DND-41 (cell line): Measurements from ENCODE around the gene SMIM3.
"Not testable (repeated sequence)": the region's sequence is repeated elsewhere in the genome, so short reads cannot be mapped to it uniquely, and the experiment has no call there.

Source experiments
- ATAC-seq: fragments of 200-7000 bp; cut with Tn5 transposase; 3 replicates; pipeline ENCODE4 v1.9.1; 2021; ENCODE audit warnings: low read depth; ENCODE audit not compliant: insufficient read depth
- DNase-seq: peaks from one replicate; pipeline ENCODE4 v3.0.0-alpha.2; 2020
- H2AFZ ChIP-seq: 2 replicates; pipeline ENCODE4 v1.6.0; 2012; ENCODE audit warnings: low read depth, low read length
- H3K27ac ChIP-seq: 2 replicates; pipeline ENCODE4 v1.5.1; 2012; ENCODE audit warnings: low read length, inconsistent platforms
- H3K27me3 ChIP-seq: fragments of 200-600 bp; sonication (generic); 2 replicates; pipeline ENCODE4 v1.6.0; 2012; ENCODE audit warnings: low read length, mild to moderate bottlenecking, inconsistent platforms; ENCODE audit not compliant: insufficient read depth, poor library complexity
- H3K36me3 ChIP-seq: 2 replicates; pipeline ENCODE4 v1.5.1; 2012; ENCODE audit warnings: low read length, inconsistent platforms; ENCODE audit not compliant: insufficient read depth
- H3K4me1 ChIP-seq: 2 replicates; pipeline ENCODE4 v1.5.1; 2012; ENCODE audit warnings: mild to moderate bottlenecking, low read length; ENCODE audit not compliant: insufficient read depth
- H3K4me2 ChIP-seq: 2 replicates; pipeline ENCODE4 v1.6.0; 2012; ENCODE audit warnings: mild to moderate bottlenecking, moderate library complexity, low read length, inconsistent platforms; ENCODE audit not compliant: insufficient read depth
- H3K4me3 ChIP-seq, 2 experiments: fragments of 200-600 bp in 1 of 2; shearing (Covaris generic) in 1 of 2; 2 replicates each; pipeline ENCODE4 v1.5.1; 2012 to 2016; ENCODE audit warnings: inconsistent platforms in 2 of 2, low read length in 2 of 2, mild to moderate bottlenecking in 2 of 2, low read depth in 1 of 2, moderate library complexity in 1 of 2
- H3K79me2 ChIP-seq: 2 replicates; pipeline ENCODE4 v1.6.0; 2012; ENCODE audit warnings: low read length, inconsistent platforms; ENCODE audit not compliant: insufficient read depth
- H3K9ac ChIP-seq: 2 replicates; pipeline ENCODE4 v1.6.0; 2012; ENCODE audit warnings: low read depth, mild to moderate bottlenecking, inconsistent platforms, low read length, moderate library complexity
- H3K9me3 ChIP-seq: 2 replicates; pipeline ENCODE4 v1.5.1; 2012; ENCODE audit warnings: low read length, moderate library complexity, mild to moderate bottlenecking, inconsistent platforms; ENCODE audit not compliant: insufficient read depth, severe bottlenecking
- H4K20me1 ChIP-seq: 2 replicates; pipeline ENCODE4 v1.6.0; 2012; ENCODE audit warnings: low read length; ENCODE audit not compliant: insufficient read depth
- CTCF ChIP-seq: IDR thresholded peaks from 2 replicates; pipeline ENCODE4 v1.5.1; 2012; ENCODE audit warnings: borderline replicate concordance, low read length, moderate library complexity, mild to moderate bottlenecking; ENCODE audit not compliant: poor library complexity, severe bottlenecking; ENCODE audit errors: extremely low read depth
- EZH2 ChIP-seq: IDR thresholded peaks from 3 replicates; pipeline ENCODE4 v1.6.1; 2012; ENCODE audit warnings: borderline replicate concordance, low read depth, mild to moderate bottlenecking, moderate library complexity, low read length, inconsistent platforms; ENCODE audit not compliant: severe bottlenecking

The SMIM3 gene

DNA sequence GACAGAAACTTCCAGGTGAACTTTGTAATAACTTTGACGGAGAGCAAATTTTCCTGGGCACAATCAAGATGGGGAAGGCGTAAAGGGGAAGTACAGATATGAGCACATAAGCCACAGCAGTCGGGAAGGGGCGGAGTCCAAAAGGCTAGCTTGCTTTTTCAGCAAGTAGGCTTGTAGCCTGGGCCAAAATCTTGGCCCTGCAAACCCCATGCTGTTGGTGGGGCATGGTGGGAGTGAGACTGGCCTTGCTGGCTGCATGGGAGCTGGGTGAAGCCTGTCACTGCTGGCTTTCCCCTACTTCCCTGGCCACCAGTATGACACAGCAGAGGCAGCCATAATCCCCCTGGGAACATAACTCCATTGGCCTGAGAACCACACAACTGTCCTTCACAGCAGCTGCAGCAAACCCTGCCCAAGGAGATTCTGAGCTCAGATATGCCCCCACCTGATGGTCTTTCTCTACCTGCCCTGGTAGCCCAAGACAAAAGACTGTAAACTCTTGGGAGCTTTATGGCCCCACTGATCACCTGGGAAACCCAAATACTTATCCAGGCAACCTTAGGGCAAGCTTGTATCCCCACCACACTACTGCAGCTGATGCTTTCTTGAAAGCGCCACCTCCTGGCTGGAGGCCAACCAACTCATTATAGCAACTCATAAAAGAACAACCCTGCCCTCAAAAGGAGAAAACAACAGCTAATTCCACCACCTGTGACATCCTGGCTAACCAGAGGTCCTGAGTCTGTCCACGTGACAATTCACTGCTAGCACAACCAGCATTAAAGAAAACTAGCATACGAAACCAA is 43.8 kb upstream of the SMIM3 start:
- no peak overlapping the region for H3K27ac ChIP-seq
- no peak overlapping the region for H2AFZ ChIP-seq
- ATAC-seq = no peak
- peaks cover 56% of the 10 kb centered on the region for H3K79me2 ChIP-seq
- H3K9ac ChIP-seq = no peak overlapping the region
- no peak for DNase-seq
- H3K9me3 ChIP-seq = peaks cover 14% of the 10 kb centered on the region
- TF ChIP-seq CTCF = no peak
- no peak for TF ChIP-seq EZH2
- no peak overlapping the region for H3K4me3 ChIP-seq
- H3K27me3 ChIP-seq = no peaks in the 10 kb centered on the region
- H3K4me2 ChIP-seq = no peak overlapping the region
- peaks cover 6% of the 10 kb centered on the region; the same call in 1 of the 2 replicates for H4K20me1 ChIP-seq
- H3K36me3 ChIP-seq = peaks cover 80% of the 10 kb centered on the region
- no peaks in the 10 kb centered on the region for H3K4me1 ChIP-seq

GRCh38 chr5:150738862-150739261 is 39.7 kb upstream of the SMIM3 start:
- H3K9me3 ChIP-seq = peaks cover 14% of the 10 kb centered on the region
- no peaks in the 10 kb centered on the region for H3K4me1 ChIP-seq
- no peak overlapping the region for H3K9ac ChIP-seq
- TF ChIP-seq EZH2 = no peak
- no peak for TF ChIP-seq CTCF
- no peak overlapping the region for H3K4me2 ChIP-seq
- H3K79me2 ChIP-seq = peaks cover 85% of the 10 kb centered on the region
- DNase-seq (no peak), ATAC-seq (no peak)
- no peak overlapping the region for H3K4me3 ChIP-seq
- H3K27me3 ChIP-seq = no peaks in the 10 kb centered on the region
- H3K27ac ChIP-seq = no peak overlapping the region
- peaks cover 9% of the 10 kb centered on the region; the same call in 1 of the 2 replicates for H4K20me1 ChIP-seq
- peaks cover 68% of the 10 kb centered on the region for H3K36me3 ChIP-seq
- no peak overlapping the region for H2AFZ ChIP-seq

DNA sequence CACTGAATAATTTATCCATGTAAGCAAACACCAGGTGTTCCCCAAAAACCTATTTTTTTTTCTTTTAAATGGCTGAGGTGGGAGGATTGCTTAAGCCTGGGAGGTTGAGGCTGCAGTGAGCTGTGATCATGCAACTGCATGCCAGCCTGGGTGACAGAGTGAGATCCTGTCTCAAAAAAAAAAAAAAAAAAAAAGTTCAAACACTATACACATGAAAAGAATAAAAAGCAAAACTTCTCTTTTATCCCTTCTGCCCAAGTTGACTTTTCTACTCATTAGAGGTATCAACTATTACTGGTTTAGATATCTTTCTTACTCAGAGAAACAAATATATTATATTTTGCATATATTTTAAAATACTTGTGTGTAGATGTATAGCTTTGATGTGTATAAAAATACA is 37.6 kb upstream of the SMIM3 start:
- no peak overlapping the region for H3K4me2 ChIP-seq
- DNase-seq (no peak), ATAC-seq (no peak)
- H3K79me2 ChIP-seq = peaks cover 67% of the 10 kb centered on the region
- 0 out of 2 replicates have a peak, but pooled peaks cover 3% of the 10 kb centered on the region for H4K20me1 ChIP-seq
- no peak overlapping the region for H3K4me3 ChIP-seq
- H3K36me3 ChIP-seq = peaks cover 51% of the 10 kb centered on the region
- TF ChIP-seq EZH2 (no peak), CTCF (no peak)
- no peak overlapping the region for H3K27ac ChIP-seq
- no peak overlapping the region for H2AFZ ChIP-seq
- peaks cover 4% of the 10 kb centered on the region for H3K9me3 ChIP-seq
- no peaks in the 10 kb centered on the region for H3K4me1 ChIP-seq
- no peak overlapping the region for H3K9ac ChIP-seq
- no peaks in the 10 kb centered on the region for H3K27me3 ChIP-seq

DNA sequence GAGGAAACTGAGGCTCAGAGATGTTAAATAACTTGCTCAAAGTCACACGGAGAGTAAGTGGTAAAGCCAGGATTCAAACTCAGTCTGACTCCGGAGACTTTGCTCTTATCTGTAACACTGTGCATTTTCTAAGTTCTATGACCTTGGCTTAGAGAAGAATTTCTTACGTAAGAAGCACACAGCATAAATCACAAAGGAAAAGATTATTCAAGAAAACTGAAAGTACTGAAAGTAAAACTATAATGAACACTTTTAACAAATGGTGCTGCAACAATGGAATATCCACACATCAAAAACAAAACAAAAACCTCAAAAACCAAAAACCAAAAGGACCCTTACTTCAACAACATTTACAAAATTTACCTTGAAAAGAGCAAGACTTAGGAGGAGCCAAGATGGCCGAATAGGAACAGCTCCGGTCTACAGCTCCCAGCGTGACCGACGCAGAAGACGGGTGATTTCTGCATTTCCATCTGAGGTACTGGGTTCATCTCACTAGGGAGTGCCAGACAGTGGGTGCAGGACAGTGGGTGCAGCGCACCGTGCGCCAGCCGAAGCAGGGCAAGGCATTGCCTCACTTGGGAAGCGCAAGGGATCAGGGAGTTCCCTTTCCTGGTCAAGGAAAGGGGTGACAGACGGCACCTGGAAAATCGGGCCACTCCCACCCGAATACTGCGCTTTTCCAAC is 36.0 kb upstream of the SMIM3 start:
- H4K20me1 ChIP-seq, H2AFZ ChIP-seq, H3K9me3 ChIP-seq, DNase-seq, H3K4me1 ChIP-seq, H3K27me3 ChIP-seq, ATAC-seq, H3K27ac ChIP-seq, H3K9ac ChIP-seq, H3K4me2 ChIP-seq, H3K4me3 ChIP-seq: not testable (repeated sequence)
- peaks cover 35% of the 10 kb centered on the region for H3K36me3 ChIP-seq
- H3K79me2 ChIP-seq = peaks cover 53% of the 10 kb centered on the region

GRCh38 chr5:150743142-150743488 is 35.4 kb upstream of the SMIM3 start:
- DNase-seq = peak; percentile 26
- not testable (repeated sequence) for H3K27me3 ChIP-seq, H3K4me3 ChIP-seq, H4K20me1 ChIP-seq, H3K9me3 ChIP-seq, H3K27ac ChIP-seq, H3K4me1 ChIP-seq, H3K4me2 ChIP-seq, H2AFZ ChIP-seq, H3K9ac ChIP-seq
- Histone ChIP-seq H3K36me3 (peaks cover 32% of the 10 kb centered on the region), H3K79me2 (peaks cover 48% of the 10 kb centered on the region)
- peak; percentile 47; the same call in 1 of the 3 replicates for ATAC-seq
